ENCODE results near the gene WNT10A.
A peak's percentile ranks its signal among the peaks of the same experiment; 100 is the strongest.

WNT10A gene

GRCh38 chr2:218871345-218872302, 9.0 kb upstream of the WNT10A start:
- no peak for DNase-seq (ENCODE audit: low read depth)
- TF ChIP-seq CTCF (IDR thresholded peaks at IDR 0.05; ENCODE audit: low read length, missing control alignments): no peak
- H3K4me3 ChIP-seq (replicated peaks; ENCODE audit: low read depth, low read length): no peak overlapping the region

- no peak overlapping the region for H3K4me3 ChIP-seq (replicated peaks; ENCODE audit: low read depth, low read length)
- DNase-seq (ENCODE audit: low read depth): no peak
- no peak for TF ChIP-seq CTCF (IDR thresholded peaks at IDR 0.05; ENCODE audit: low read length, missing control alignments)
Measured at GRCh38 chr2:218872645-218873358, 7.8 kb upstream of the WNT10A start.

GRCh38 chr2:218873359-218874194, 7.1 kb upstream of the WNT10A start:
- H3K4me3 ChIP-seq (replicated peaks; ENCODE audit: low read depth, low read length): no peak overlapping the region
- DNase-seq (ENCODE audit: low read depth): no peak

GRCh38 chr2:218875692-218876246, 4.9 kb upstream of the WNT10A start:
- DNase-seq (ENCODE audit: low read depth): no peak
- H3K4me3 ChIP-seq (replicated peaks; ENCODE audit: low read depth, low read length): no peak overlapping the region

More at GRCh38 chr2:218873359-218874194, 7.1 kb upstream of the WNT10A start:
- no peak for TF ChIP-seq CTCF (IDR thresholded peaks at IDR 0.05; ENCODE audit: low read length, missing control alignments)

GRCh38 chr2:218876562-218877219, 4.0 kb upstream of the WNT10A start:
- peak; percentile 76 for DNase-seq (ENCODE audit: low read depth)
- no peak overlapping the region for H3K4me3 ChIP-seq (replicated peaks; ENCODE audit: low read depth, low read length)
- peak; percentile 99 for TF ChIP-seq CTCF (IDR thresholded peaks at IDR 0.05; ENCODE audit: low read length, missing control alignments)

More at GRCh38 chr2:218875692-218876246, 4.9 kb upstream of the WNT10A start:
- TF ChIP-seq CTCF (IDR thresholded peaks at IDR 0.05; ENCODE audit: low read length, missing control alignments): no peak

GRCh38 chr2:218877331-218877730, 3.3 kb upstream of the WNT10A start:
- no peak for DNase-seq (ENCODE audit: low read depth)
- H3K4me3 ChIP-seq (replicated peaks; ENCODE audit: low read depth, low read length): no peak overlapping the region
- TF ChIP-seq CTCF (IDR thresholded peaks at IDR 0.05; ENCODE audit: low read length, missing control alignments): no peak

All from fibroblast of pulmonary artery (primary cell).